Measurements from ENCODE around the gene MCHR1.

DNA sequence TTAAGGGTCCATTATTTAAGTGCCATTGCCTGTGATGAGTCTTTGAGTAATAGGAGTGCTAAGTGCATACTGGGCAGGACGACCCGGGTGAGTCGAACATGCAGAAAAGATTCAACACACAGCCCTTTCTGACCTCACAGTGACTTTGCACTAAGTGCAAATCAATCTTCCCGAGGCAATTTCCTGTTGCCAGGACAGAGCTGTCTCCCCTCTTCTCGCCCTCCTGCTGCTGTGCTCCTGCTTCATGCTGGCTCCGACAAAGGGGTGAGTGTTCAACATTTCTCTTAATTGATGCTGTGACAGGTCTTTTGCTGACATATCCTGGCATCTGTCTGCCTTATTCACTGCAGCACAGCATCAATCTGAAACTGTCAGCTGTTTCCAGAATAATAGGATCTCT lies 42.0 kb downstream of the MCHR1 start:
- TF ChIP-seq, protein P1, sequence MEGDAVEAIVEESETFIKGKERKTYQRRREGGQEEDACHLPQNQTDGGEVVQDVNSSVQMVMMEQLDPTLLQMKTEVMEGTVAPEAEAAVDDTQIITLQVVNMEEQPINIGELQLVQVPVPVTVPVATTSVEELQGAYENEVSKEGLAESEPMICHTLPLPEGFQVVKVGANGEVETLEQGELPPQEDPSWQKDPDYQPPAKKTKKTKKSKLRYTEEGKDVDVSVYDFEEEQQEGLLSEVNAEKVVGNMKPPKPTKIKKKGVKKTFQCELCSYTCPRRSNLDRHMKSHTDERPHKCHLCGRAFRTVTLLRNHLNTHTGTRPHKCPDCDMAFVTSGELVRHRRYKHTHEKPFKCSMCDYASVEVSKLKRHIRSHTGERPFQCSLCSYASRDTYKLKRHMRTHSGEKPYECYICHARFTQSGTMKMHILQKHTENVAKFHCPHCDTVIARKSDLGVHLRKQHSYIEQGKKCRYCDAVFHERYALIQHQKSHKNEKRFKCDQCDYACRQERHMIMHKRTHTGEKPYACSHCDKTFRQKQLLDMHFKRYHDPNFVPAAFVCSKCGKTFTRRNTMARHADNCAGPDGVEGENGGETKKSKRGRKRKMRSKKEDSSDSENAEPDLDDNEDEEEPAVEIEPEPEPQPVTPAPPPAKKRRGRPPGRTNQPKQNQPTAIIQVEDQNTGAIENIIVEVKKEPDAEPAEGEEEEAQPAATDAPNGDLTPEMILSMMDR (IDR thresholded peaks at IDR 0.05): no peak
- no peak for TF ChIP-seq POLR2AphosphoS5 (IDR thresholded peaks at IDR 0.05; ENCODE audit: insufficient read depth in 1 of 2, low read depth in 1 of 2)
